OCI-LY3 (cell line): Measurements from ENCODE around the gene FGF4.

ENCODE experiments used
- H2AFZ ChIP-seq: fragments of 200-600, 300-600 bp; shearing (Covaris generic); 2 replicates; pipeline ENCODE4 v1.6.0; 2014; ENCODE audit warnings: antibody characterized with exemption, low read depth, low read length
- H3K27ac ChIP-seq: fragments of 200-600, 300-600 bp; sonication (generic); 2 replicates; pipeline ENCODE4 v1.5.1; 2014; ENCODE audit warnings: mild to moderate bottlenecking, low read length, moderate library complexity, mixed read lengths
- H3K27me3 ChIP-seq: fragments of 200-600, 300-600 bp; sonication (generic); 2 replicates; pipeline ENCODE4 v1.6.1; 2014; ENCODE audit warnings: low read depth, low read length, mixed read lengths
- H3K36me3 ChIP-seq: fragments of 200-600, 300-600 bp; sonication (generic); replicated peaks from 2 replicates; pipeline ENCODE3; 2014; ENCODE audit warnings: low read depth, low read length, mixed read lengths
- H3K4me1 ChIP-seq: fragments of 300-600, 200-600 bp; sonication (generic); 2 replicates; pipeline ENCODE4 v1.6.1; 2014; ENCODE audit warnings: low read length, mixed read lengths
- H3K4me2 ChIP-seq: fragments of 200-600, 300-600 bp; sonication (generic); 2 replicates; pipeline ENCODE4 v1.6.1; 2014; ENCODE audit warnings: low read length, mixed read lengths
- H3K4me3 ChIP-seq: fragments of 300-600, 200-600 bp; sonication (generic); 2 replicates; pipeline ENCODE4 v1.5.1; 2014; ENCODE audit warnings: antibody characterized with exemption, mild to moderate bottlenecking, low read length, moderate library complexity
- H3K79me2 ChIP-seq: fragments of 300-600, 200-600 bp; shearing (Covaris generic); 2 replicates; pipeline ENCODE4 v1.6.1; 2014; ENCODE audit warnings: mild to moderate bottlenecking, low read length, mixed read lengths
- H3K9ac ChIP-seq: fragments of 300-600, 200-600 bp; shearing (Covaris generic); 2 replicates; pipeline ENCODE4 v1.6.0; 2014; ENCODE audit warnings: mild to moderate bottlenecking, low read length, moderate library complexity
- H3K9me3 ChIP-seq: fragments of 200-600, 300-600 bp; shearing (Covaris generic); 2 replicates; pipeline ENCODE4 v1.6.1; 2014; ENCODE audit warnings: low read length, mixed read lengths; ENCODE audit not compliant: insufficient read depth
- H4K20me1 ChIP-seq: fragments of 200-600, 300-600 bp; sonication (generic); 2 replicates; pipeline ENCODE4 v1.6.1; 2016; ENCODE audit warnings: low read length, mixed read lengths; ENCODE audit not compliant: insufficient read depth
- EZH2phosphoT487 ChIP-seq: fragments of 200-600 bp; shearing (Covaris generic); IDR thresholded peaks from 2 replicates; pipeline ENCODE4 v1.6.1; 2018; ENCODE audit warnings: antibody characterized with exemption, mixed run types, low read depth
- TF ChIP-seq, protein P1 (sequence below): fragments of 200-600, 300-600 bp; sonication (generic); IDR thresholded peaks from 2 replicates; pipeline ENCODE4 v1.5.1; 2014; ENCODE audit warnings: antibody characterized with exemption, low read length, low read depth

Gene FGF4

DNA sequence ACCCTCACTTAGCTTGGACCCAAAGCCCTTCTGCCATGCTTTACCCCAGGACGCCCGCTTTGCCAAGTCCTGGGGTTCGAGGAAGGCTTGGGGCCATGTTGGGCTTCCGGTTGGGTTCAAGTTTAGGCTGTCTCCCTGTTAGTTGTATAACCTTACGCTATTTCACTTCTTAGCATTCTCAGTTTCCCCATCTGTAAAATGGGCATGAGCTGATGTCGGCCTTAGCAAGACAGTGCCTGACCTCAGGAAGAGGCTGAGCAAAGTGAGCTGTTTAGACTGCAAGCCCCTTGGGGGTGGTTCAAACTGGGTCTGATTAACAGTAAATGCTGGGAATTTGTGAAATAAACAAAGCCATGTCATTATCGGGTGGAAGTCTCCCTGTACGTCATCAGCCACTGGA is 3.2 kb upstream of the FGF4 start:
- Histone ChIP-seq H3K9ac (no peak overlapping the region), H2AFZ (no peak overlapping the region), H3K4me3 (no peak overlapping the region), H3K36me3 (no peaks in the 10 kb centered on the region), H3K27me3 (no peaks in the 10 kb centered on the region), H3K79me2 (no peaks in the 10 kb centered on the region), H4K20me1 (no peaks in the 10 kb centered on the region), H3K27ac (no peak overlapping the region), H3K4me1 (no peaks in the 10 kb centered on the region), H3K9me3 (no peaks in the 10 kb centered on the region), H3K4me2 (no peak overlapping the region)
- TF ChIP-seq, protein P1, sequence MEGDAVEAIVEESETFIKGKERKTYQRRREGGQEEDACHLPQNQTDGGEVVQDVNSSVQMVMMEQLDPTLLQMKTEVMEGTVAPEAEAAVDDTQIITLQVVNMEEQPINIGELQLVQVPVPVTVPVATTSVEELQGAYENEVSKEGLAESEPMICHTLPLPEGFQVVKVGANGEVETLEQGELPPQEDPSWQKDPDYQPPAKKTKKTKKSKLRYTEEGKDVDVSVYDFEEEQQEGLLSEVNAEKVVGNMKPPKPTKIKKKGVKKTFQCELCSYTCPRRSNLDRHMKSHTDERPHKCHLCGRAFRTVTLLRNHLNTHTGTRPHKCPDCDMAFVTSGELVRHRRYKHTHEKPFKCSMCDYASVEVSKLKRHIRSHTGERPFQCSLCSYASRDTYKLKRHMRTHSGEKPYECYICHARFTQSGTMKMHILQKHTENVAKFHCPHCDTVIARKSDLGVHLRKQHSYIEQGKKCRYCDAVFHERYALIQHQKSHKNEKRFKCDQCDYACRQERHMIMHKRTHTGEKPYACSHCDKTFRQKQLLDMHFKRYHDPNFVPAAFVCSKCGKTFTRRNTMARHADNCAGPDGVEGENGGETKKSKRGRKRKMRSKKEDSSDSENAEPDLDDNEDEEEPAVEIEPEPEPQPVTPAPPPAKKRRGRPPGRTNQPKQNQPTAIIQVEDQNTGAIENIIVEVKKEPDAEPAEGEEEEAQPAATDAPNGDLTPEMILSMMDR = no peak
- no peak for TF ChIP-seq EZH2phosphoT487

DNA sequence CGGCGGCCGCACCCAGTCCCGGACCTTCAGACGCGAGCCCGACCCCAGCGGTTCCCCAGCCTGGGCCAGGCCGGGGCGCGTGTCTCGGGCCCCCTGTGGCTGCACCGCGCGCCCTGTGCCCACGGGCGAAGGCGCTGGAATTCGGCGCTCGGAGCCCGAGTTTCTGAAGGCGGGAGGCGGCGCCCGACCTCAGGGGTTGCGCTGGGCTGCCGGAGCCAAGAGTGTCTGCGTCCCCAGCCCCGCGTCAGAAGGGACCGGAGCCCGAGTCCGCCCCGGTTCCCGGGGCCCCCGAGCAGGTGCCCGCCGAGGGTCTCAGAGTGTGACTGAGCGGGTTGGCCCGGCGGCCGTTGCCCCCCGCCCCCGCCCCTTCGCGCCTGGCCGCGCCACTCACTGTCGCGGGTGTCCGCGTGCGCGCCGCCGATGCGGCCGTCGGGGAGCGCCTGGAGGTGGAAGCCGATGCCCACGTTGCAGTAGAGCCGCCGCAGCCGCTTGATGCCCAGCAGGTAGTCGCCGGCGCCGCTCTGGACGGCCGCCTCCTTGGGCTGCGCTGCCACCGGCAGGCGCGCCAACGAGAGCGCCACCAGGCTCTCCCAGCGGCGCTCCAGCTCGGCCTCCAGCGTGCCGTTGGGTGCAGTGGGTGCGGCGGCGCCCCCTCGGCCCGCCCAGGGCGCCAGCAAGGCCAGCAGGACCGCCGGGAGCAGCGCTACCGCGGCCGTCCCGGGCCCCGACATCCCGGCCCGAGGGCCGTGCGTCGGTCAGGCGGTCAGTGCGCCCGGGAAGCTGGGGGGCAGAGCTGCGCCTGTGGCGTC is 583 bp downstream of the FGF4 start:
- no peaks in the 10 kb centered on the region for H3K9me3 ChIP-seq
- H3K4me1 ChIP-seq = no peaks in the 10 kb centered on the region
- peaks cover 4% of the 10 kb centered on the region; the same call in 1 of the 2 replicates for H3K27me3 ChIP-seq
- H2AFZ ChIP-seq = no peak overlapping the region
- H3K27ac ChIP-seq = no peak overlapping the region
- no peak for TF ChIP-seq EZH2phosphoT487
- TF ChIP-seq, protein P1 = no peak
- H3K4me2 ChIP-seq = no peak overlapping the region
- H3K9ac ChIP-seq = no peak overlapping the region
- no peak overlapping the region for H3K4me3 ChIP-seq
- H4K20me1 ChIP-seq = no peaks in the 10 kb centered on the region
- no peaks in the 10 kb centered on the region for H3K36me3 ChIP-seq
- H3K79me2 ChIP-seq = no peaks in the 10 kb centered on the region

DNA sequence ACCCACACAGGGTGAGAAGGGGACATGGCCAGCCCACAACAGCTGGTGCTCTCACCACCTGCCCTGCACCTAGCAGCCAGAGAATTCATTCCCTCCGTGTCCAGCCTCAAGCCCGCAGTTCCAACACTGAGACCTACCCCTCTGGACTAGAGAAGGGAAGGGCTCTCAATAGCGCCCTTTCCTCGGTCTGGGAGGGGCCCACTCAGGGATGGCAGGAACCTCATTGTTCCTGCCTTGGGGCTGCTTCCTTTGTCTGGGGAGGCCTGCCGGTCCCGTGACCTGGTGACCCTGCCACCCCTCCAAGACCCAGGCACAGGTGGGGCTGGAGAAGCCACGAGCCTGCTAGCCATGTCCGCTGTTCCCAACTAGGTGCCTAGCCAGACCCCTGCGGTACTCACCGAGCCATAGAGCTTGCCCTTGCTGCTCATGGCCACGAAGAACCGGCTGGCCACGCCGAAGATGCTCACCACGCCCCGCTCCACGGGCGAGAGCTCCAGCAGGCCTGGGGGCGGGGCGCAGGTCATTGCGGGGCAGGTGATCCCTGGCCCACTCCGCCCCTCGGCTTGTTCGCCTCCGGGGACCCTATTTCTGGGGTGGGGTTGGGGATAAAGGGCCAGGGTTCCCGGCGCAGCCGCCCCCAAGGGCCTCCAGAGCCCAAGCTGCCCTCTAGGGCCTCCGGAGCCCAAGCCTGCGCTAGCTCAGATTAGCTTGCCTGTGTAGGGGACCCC is 1.4 kb downstream of the FGF4 start:
- H3K79me2 ChIP-seq = no peaks in the 10 kb centered on the region
- TF ChIP-seq EZH2phosphoT487 = no peak
- TF ChIP-seq, protein P1 = no peak
- no peak overlapping the region for H3K4me3 ChIP-seq
- no peak overlapping the region for H2AFZ ChIP-seq
- no peaks in the 10 kb centered on the region for H3K4me1 ChIP-seq
- peaks cover 4% of the 10 kb centered on the region; the same call in 1 of the 2 replicates for H3K27me3 ChIP-seq
- no peaks in the 10 kb centered on the region for H4K20me1 ChIP-seq
- no peak overlapping the region for H3K27ac ChIP-seq
- H3K9ac ChIP-seq = no peak overlapping the region
- H3K4me2 ChIP-seq = no peak overlapping the region
- H3K9me3 ChIP-seq = no peaks in the 10 kb centered on the region
- H3K36me3 ChIP-seq = no peaks in the 10 kb centered on the region

DNA sequence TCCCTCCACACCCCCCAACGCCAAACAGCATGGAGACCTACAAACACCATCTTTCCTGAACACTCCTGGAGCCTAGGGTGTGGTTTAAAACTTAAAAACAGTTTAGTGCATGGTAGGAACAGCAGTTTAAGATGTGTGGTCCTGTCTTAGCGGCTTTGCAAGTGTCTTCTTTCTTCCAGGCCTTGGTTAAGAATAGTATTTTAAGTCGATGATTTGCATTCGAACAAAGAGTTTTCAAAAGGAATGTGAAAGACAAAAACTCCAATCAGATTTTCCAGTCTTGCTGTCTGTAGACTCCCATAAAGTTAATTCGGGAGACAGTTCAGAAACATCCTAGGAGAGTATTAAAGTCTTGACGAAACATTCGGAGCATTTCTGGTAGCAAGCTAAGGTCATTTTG is 3.7 kb downstream of the FGF4 start:
- Histone ChIP-seq H4K20me1 (no peaks in the 10 kb centered on the region), H3K4me2 (no peak overlapping the region), H3K9ac (no peak overlapping the region), H3K79me2 (no peaks in the 10 kb centered on the region), H3K4me1 (no peaks in the 10 kb centered on the region), H3K9me3 (no peaks in the 10 kb centered on the region), H3K27ac (no peak overlapping the region), H3K27me3 (peaks cover 4% of the 10 kb centered on the region; the same call in 1 of the 2 replicates), H3K4me3 (no peak overlapping the region), H2AFZ (no peak overlapping the region), H3K36me3 (no peaks in the 10 kb centered on the region)
- TF ChIP-seq, protein P1 = no peak
- TF ChIP-seq EZH2phosphoT487 = no peak
